Lower leg skin (tissue), 4 donors: Measurements from ENCODE around the gene CLEC17A. TPM values are rescaled to one million over a fixed set of nuclear protein-coding genes. Genes with fewer than 3 reads are reported as not detected.
"Not testable (repeated sequence)": the region's sequence is repeated elsewhere in the genome, so short reads cannot be mapped to it uniquely, and the experiment has no call there.

Source experiments
- DNase-seq, 2 donors: peaks; one replicate each; pipeline ENCODE4 v3.0.0-alpha.2; 2019; ENCODE audit warnings: low spot score in 2 of 2
- H3K4me3 ChIP-seq: fragments of 200-600 bp; sonication (generic); 2 replicates; pipeline ENCODE4 v1.5.1; 2017; ENCODE audit warnings: mild to moderate bottlenecking, low read depth; ENCODE audit not compliant: poor library complexity, severe bottlenecking
- CTCF ChIP-seq, 3 donors: fragments of 450-650 bp; IDR thresholded peaks; one replicate each; pipeline ENCODE4 v1.5.1; 2016; ENCODE audit warnings: antibody characterized with exemption in 3 of 3, mild to moderate bottlenecking in 3 of 3, moderate library complexity in 2 of 3
- POLR2A ChIP-seq, 2 donors: fragments of 450-650 bp; IDR thresholded peaks; one replicate each; pipeline ENCODE4 v1.6.1; 2016 to 2017; ENCODE audit warnings: antibody characterized with exemption in 2 of 2, mild to moderate bottlenecking in 1 of 2, moderate library complexity in 1 of 2
- WGBS, 2 donors: methylation state at CpG; one replicate each; pipeline ENCODE4 v1.1.5; 2018; 5-methylcytosine and 5-hydroxymethylcytosine counted together
- intact Hi-C: fragments of 100-400 bp; cut with DNase I; formaldehyde crosslinking; loops from one replicate; pipeline ENCODE4 v1.15.0; 2023; ENCODE audit warnings: low total_unique reads
- total RNA-seq, 4 donors: library from RNA; depleted of rRNA; stranded (reverse); fragments of >200 nt; gene quantifications; one replicate each; pipeline ENCODE4 v1.1.0, GENCODE V29; 2016

The CLEC17A gene
- total RNA-seq, 4 donors from 2014 or later, result 0.84 TPM; not detected in 3

- TF ChIP-seq CTCF (IDR thresholded peaks at IDR 0.05), result no peak
- no peak for TF ChIP-seq POLR2A (IDR thresholded peaks at IDR 0.05)
- intact Hi-C loops, result loop anchor here (10.0 kb wide), 1 partner anchor 122 kb away; no protein-coding TSS in a partner anchor
- DNase-seq, result no peak
- no peak overlapping the region for H3K4me3 ChIP-seq
- WGBS, 2 donors, result 75 to 79% methylated on average over 18 to 21 of the region's 23 CpGs
These were observed 20.0 kb upstream of the CLEC17A start for GRCh38 chr19:14562660-14563589.

- TF ChIP-seq POLR2A (IDR thresholded peaks at IDR 0.05), result no peak
- TF ChIP-seq CTCF (IDR thresholded peaks at IDR 0.05), result no peak
- intact Hi-C loops, result loop anchor here (10.0 kb wide), 1 partner anchor 121 kb away; no protein-coding TSS in a partner anchor
- no peak overlapping the region for H3K4me3 ChIP-seq
- DNase-seq, result no peak
- WGBS, 2 donors, result 84 to 86% methylated on average over 5 to 16 of the region's 16 CpGs
These were observed 19.3 kb upstream of the CLEC17A start for GRCh38 chr19:14563590-14563926.

GRCh38 chr19:14563989-14564651 lies 18.8 kb upstream of the CLEC17A start:
- DNase-seq, result peak in 1 of 2 donors; percentile 71
- WGBS, 2 donors, result 55 to 61% methylated on average over 20 to 32 of the region's 33 CpGs
- intact Hi-C loops, result loop anchor here (10.0 kb wide), 1 partner anchor 121 kb away; no protein-coding TSS in a partner anchor
- no peak overlapping the region for H3K4me3 ChIP-seq
- no peak for TF ChIP-seq POLR2A (IDR thresholded peaks at IDR 0.05)
- TF ChIP-seq CTCF (IDR thresholded peaks at IDR 0.05), result no peak

- intact Hi-C loops, result loop anchor here (10.0 kb wide), 1 partner anchor 120 kb away; no protein-coding TSS in a partner anchor
These were observed 18.1 kb upstream of the CLEC17A start for GRCh38 chr19:14564652-14565297.

GRCh38 chr19:14565298-14565679 lies 17.6 kb upstream of the CLEC17A start:
- WGBS, 2 donors, result 64 to 81% methylated on average over 14 of the region's 22 CpGs
- no peak overlapping the region for H3K4me3 ChIP-seq
- no peak for DNase-seq
- intact Hi-C loops, result loop anchor here (10.0 kb wide), 1 partner anchor 120 kb away; no protein-coding TSS in a partner anchor
- TF ChIP-seq CTCF (IDR thresholded peaks at IDR 0.05) (no peak), POLR2A (IDR thresholded peaks at IDR 0.05) (no peak)

More at GRCh38 chr19:14564652-14565297, 18.1 kb upstream of the CLEC17A start:
- H3K4me3 ChIP-seq, DNase-seq: not testable (repeated sequence)
- 73 to 76% methylated on average over 20 to 21 of the region's 22 CpGs for whole genome bisulfite sequencing, 2 donors
